ENCODE data around the gene PLK3. TPM values are rescaled to one million over a fixed set of nuclear protein-coding genes. Genes with fewer than 3 reads are reported as not detected.
"Not testable (repeated sequence)": the region's sequence is repeated elsewhere in the genome, so short reads cannot be mapped to it uniquely, and the experiment has no call there.

The PLK3 gene
- total RNA-seq, 1 donor from 2014 or later = 36.8 TPM

DNA sequence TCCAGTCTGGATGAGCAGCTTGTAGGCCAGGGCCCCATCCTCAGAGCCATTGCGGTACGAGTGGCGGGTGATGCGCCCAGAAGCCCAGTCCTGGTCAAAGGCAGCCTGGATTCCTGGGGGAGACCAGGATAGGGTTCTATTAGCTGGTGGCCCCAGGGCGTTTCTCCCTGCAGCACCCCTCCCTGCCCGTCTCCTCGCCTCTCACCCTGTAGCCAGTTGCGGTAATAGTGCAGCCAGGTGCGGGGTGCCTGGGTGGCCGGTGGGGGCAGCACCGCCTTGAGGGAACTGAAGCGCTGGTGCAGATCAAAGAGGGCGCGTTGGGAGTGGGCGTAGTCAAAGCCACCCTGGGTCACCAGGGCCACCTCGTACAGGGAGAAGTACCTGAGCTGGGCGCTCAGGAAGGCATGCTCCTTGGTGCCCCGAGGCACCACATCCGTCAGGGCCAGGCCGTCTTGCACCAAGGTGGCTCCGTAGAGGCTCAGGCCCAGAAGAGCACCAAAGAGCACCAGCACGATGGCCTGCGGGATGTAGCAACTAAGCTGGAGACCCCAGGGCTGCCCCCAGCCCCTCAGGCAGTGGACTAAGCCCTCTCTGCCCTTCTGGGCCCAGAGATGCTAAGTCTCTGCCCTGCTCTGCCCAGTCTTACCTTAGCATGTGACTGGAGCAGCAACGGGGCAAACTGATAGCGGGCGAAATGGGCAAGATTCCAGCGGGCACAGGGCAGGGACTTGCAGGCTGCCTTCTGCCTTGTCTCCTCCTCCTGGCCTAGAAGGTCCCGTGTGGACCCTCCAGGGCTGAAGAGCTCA lies 27.2 kb downstream of the PLK3 start:
- no peak for DNase-seq (ENCODE audit: low spot score)

GRCh38 chr1:44828003-44828651 lies 27.9 kb downstream of the PLK3 start:
- no peak for DNase-seq (ENCODE audit: low spot score)

- DNase-seq (ENCODE audit: low spot score) = no peak
Measured at GRCh38 chr1:44828841-44829440, 28.8 kb downstream of the PLK3 start.

- DNase-seq (ENCODE audit: low spot score) = no peak
Measured at GRCh38 chr1:44829506-44830384, 29.6 kb downstream of the PLK3 start.

DNA sequence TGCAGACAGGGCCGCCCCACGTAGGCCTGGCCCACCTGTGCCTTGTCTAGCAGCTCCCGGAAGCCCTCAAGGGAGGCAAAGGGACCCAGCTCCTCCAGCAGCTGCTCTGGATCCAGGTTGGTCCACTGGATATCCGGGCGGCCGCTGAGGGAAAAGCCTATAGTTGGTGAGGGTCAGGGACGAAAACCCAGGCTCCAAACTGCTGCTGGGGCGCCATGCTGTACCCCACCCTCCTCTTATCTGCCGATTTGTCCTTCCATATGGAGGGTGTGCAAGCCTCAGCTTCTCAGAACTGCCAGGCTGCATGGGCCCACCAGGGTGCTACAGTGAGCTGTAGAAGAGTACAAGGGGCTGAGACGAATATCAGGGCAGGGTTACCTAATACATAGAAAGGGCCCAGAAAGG lies 30.7 kb downstream of the PLK3 start:
- no peak for DNase-seq (ENCODE audit: low spot score)

DNA sequence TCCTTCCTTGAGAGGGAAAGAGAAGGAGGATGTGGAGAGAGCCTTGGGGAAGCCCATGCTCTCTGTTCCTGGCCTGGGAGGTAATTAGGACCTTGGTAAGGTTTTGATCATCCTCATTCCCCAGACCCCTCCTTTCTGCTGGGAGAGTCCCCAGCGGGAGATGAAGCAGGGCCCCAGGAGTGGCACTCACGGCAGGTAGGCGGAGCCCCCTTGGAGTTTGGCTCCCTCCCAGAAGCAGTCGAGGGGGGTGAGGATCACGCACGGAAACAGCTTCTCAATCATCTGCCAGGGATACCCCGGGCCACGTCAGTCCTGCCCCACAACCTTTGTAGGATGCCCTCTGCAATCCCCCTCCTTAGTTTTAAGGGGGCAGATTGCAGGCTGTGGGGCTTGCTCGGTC lies 31.3 kb downstream of the PLK3 start:
- no peak for DNase-seq (ENCODE audit: low spot score)

GRCh38 chr1:44832056-44832705 lies 32.0 kb downstream of the PLK3 start:
- no peak for DNase-seq (ENCODE audit: low spot score)

GRCh38 chr1:44834328-44834727 lies 34.2 kb downstream of the PLK3 start:
- DNase-seq (ENCODE audit: low spot score) = no peak

DNA sequence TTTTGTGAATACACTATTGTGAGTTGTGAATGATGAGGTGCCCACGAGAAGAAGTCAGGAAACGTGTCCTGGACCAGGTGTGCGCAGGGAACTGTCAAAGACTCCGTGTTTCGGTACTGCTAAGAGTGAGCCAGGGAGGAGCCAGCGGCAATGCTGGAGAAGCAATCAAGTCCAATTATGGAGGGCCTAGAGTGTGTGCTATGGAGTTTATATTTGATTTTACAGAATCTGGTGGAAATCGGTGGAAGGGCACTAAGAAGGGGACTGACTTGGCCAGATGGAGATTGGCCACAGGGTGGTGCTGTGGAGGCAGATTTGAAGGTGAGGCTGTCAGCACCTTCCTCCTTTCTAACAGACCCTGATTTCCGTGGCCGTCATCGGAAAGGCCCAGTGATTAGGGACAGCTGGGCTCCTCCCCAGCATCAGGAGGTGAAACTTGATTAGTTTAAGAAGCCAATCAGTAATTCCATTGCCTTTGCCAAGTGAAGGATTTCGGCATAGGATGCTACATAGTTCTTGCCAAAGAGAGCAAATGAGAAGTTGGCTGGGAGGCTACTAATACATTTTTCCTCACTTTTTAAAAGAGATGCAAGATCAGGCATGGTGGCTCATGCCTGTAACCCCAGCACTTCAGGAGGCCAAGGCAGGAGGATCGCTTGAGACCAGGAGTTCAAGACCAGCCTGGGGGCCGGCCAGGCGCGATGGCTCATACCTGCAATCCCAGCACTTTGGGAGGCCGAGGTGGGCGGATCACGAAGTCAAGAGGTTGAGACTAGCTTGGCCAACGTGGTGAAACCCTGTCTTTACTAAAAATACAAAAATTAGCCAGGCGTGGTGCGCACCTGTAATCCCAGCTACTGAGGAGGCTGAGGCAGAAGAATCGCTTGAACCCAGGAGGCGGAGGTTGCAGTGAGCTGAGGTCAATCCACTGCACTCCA lies 35.8 kb downstream of the PLK3 start:
- peak; percentile 78 for DNase-seq (ENCODE audit: low spot score)

DNA sequence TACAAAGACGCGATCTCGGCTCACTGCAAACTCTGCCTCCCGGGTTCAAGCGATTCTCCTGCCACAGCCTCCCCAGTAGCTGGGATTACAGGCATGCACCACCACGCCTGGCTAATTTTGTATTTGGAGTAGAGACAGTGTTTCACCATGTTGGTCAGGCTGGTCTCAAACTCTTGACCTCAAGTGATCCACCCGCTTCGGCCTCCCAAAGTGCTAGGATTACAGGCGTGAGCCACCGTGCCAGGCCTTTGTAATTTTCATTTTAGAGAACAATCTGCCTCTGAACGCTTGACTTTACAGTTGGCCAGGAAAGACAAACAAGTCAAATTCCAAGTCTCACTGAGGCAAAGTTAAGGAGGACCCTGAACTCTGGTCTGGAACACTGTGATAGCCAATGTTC lies 38.1 kb downstream of the PLK3 start:
- not testable (repeated sequence) for DNase-seq (ENCODE audit: low spot score)

- no peak for DNase-seq (ENCODE audit: low spot score)
Measured at GRCh38 chr1:44839576-44839975, 39.4 kb downstream of the PLK3 start.

- no peak for DNase-seq (ENCODE audit: low spot score)
Measured at GRCh38 chr1:44842486-44842861, 42.3 kb downstream of the PLK3 start.

GRCh38 chr1:44842862-44843655 lies 42.9 kb downstream of the PLK3 start, which contains the start of gene PTCH2:
Gene PTCH2 (minus strand): TSS chr1:44843253. CDS start chr1:44842932, 321 bp downstream.
- peak; percentile 73 for DNase-seq (ENCODE audit: low spot score)

DNA sequence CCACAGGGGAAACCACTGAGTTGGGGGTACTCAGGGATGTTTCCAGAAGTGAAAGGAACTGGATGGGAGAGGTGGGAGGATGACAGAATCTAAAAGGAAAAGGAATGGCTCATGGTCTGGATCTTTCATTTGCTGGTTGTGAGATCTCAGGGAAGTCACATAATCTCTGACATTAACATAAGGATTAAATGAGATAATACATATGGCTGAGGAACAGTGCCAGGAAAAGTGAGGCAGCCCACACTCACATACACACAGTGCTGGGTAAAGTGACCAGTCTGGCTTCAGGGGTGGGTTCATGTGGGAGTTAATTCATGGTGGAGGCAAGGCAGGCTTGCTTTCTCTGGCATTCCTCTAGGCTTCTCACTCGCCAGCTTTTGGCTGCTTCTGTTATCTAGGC lies 46.8 kb downstream of the PLK3 start:
- no peak for DNase-seq (ENCODE audit: low spot score)

DNA sequence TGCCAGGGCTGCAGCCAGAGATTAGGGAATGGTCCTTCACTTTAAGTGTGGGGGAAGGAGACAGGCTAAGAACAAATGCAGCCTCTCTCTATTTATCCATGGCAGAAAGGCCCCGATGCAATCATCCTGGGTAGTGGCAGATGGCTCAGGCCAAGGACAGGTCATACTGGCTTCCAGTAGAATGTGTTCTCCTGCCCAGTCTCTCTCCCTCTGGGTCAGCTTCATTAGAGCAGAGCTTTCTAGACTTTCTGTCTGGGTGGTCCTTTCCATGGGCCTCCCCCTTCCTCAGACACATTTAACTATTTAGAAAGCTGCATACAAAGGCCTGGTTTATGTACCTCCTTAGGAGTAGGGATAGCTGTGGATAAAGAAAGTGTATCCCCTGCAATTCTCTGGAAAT lies 47.7 kb downstream of the PLK3 start:
- DNase-seq (ENCODE audit: low spot score) = no peak

DNA sequence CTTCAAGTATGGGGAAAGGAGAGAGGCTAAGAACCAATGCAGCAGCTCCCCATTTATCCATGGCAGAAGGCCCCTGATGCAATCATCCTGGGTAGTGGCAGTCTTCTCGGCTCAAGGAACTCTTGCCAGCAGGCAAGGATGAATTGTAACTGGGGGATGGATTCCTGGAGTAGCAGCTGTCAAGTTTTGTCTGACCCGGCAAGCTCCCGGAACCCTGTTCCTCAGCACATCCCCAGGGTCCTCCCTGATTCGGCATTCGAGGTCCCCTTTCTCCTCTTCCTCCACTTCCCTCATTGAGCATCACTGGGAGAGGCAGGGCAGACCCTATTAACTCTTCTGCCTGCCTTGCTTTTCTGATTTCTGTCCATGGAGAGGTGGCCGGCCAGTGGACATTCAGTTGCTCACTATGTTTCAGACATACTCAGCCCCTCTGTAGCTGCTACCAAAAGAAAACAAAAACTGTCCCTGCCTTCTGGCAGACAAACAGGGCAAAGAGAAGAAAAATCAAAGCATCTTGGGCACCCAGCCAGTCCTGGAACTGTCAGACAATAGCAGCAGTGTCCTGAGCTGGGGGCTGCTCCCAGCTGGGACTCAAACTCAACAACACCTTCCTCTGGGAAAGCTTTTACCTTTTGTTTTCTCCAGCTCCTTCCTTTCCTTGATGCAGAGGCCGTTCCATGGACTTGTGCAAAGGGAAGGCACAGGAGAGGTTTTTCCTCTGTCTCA lies 48.4 kb downstream of the PLK3 start:
- DNase-seq (ENCODE audit: low spot score) = no peak

- no peak for DNase-seq (ENCODE audit: low spot score)
Measured at GRCh38 chr1:44849575-44850132, 49.5 kb downstream of the PLK3 start.

- no peak for DNase-seq (ENCODE audit: low spot score)
Measured at GRCh38 chr1:44851308-44851707, 51.1 kb downstream of the PLK3 start.

Data from umbilical cord (tissue), 2 donors.